Measurements from ENCODE around the gene NKX1-2. TPM values are rescaled to one million over a fixed set of nuclear protein-coding genes. Genes with fewer than 3 reads are reported as not detected.
"Not testable (repeated sequence)": the region's sequence is repeated elsewhere in the genome, so short reads cannot be mapped to it uniquely, and the experiment has no call there.

The NKX1-2 gene
- total RNA-seq, 1 donor from 2014 or later, result 0.77 TPM

DNA sequence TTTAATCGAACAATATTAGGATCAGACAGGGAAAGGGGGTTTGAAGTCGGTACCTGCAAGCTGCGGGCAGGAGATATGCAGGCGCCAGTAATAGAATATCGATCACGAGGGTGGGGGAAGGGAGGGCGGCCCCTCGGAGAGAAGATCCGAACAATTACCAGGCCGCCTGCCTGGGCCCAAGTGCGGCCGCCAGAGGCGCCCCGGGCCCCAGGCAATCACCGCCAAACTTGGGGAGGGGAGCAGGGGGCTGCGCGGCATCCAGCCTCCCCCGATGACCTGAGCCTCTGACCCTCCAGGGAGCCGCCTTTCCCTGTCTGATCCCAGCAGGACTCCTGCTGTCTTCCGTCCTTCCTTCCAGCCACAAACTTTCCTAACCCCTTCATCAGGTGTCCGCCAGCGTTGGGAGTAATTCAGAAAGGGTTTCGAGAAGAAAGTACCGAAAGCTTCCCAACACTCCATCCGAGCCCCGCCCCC, 1.1 kb downstream of the NKX1-2 start:
- no peaks in the 10 kb centered on the region for H3K36me3 Mint-ChIP-seq (ENCODE audit: low read depth, unreplicated experiment)
- peaks cover 24% of the 10 kb centered on the region for H3K27me3 Mint-ChIP-seq (ENCODE audit: unreplicated experiment)
- TF ChIP-seq, protein P1, sequence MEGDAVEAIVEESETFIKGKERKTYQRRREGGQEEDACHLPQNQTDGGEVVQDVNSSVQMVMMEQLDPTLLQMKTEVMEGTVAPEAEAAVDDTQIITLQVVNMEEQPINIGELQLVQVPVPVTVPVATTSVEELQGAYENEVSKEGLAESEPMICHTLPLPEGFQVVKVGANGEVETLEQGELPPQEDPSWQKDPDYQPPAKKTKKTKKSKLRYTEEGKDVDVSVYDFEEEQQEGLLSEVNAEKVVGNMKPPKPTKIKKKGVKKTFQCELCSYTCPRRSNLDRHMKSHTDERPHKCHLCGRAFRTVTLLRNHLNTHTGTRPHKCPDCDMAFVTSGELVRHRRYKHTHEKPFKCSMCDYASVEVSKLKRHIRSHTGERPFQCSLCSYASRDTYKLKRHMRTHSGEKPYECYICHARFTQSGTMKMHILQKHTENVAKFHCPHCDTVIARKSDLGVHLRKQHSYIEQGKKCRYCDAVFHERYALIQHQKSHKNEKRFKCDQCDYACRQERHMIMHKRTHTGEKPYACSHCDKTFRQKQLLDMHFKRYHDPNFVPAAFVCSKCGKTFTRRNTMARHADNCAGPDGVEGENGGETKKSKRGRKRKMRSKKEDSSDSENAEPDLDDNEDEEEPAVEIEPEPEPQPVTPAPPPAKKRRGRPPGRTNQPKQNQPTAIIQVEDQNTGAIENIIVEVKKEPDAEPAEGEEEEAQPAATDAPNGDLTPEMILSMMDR (IDR thresholded peaks at IDR 0.05; ENCODE audit: unreplicated experiment), result peak; percentile 19
- peak overlapping the region; percentile 52 for H3K4me3 Mint-ChIP-seq (ENCODE audit: unreplicated experiment)
- DNase-seq (ENCODE audit: low spot score), result peak; percentile 33
- peaks cover 27% of the 10 kb centered on the region for H3K4me1 Mint-ChIP-seq (ENCODE audit: unreplicated experiment)
- H3K9me3 Mint-ChIP-seq (ENCODE audit: unreplicated experiment), result no peaks in the 10 kb centered on the region
- no peak overlapping the region for H3K27ac Mint-ChIP-seq (ENCODE audit: unreplicated experiment)

DNA sequence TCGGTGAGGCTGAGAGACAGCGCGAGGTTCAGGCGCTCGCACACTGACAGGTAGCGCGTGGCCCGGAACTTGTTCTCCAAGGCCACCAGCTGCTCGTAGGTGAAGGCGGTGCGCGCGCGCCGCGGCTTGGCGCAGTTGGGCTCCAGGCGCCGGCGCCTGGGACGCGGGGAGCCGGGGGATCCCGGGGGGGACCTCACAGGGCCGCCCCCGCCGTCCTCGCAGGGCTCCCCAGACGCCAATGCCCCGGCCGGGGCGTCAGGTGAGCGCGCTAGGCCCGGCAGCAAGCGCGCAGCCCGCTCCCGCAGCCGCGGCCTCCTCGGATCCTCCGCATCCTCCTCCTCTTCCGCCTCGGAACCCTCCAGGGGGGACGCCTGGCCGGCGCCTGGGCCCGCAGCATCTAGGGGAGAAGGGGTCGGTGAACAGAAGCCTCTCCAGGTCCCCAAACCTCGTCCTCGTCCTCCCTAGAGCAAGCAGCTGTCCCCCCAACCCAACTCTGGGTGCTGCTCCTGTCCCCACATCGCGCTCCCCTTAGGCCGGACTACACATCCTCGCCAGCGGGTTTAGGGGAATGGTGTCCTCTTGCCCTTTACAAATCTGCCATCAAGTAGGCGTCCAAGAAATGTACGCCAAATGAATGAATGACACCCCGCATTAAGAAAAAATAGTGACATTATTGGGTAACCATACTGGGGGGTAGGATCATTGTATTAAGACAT, 1.9 kb downstream of the NKX1-2 start:
- DNase-seq (ENCODE audit: low spot score), result no peak
- TF ChIP-seq, protein P1 (IDR thresholded peaks at IDR 0.05; ENCODE audit: unreplicated experiment), result no peak

DNA sequence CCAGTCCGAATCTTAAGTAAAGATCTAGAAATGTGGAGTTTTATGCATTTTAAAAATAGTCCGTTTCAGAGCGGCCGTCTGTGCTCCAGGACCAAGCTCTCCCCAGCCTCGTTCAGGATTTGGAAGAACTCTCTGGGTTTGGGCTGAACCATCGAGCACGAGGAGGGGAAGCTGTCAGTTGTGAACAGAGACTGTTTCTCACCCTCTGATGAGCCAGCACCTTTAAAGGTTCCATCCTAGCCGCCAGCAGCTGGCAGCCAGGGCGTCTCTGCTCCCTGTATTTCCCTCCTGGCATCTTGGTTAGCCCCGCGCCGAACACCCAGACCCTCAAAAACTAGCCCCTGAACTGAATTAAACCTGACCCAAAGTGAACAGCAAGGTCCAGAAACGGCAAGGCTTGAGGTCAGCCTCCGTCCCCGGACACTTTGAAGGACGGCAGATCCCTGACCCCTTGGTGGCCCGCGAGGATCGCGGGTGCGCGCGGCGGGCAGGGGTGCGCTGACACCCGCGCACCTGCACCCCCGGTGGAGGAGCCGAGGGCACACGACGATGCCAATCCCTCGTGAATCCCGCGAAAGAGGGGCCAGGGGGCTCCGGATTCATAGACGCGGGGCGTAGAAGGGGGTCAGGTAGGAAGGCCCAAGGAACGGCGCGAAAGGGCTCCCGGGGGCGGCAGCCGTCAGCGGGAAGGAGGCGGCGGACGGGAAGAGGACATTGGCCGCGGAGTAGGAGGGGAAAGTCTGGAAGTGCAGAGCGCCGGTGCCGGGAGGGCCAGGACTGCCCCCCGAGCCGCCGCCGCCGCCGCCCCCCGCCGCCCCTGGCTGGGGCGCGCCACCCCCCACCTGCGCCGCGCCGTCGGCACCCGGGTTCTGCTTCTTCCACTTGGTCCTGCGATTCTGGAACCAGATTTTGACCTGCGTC, 2.7 kb downstream of the NKX1-2 start:
- Mint-ChIP-seq H3K27ac (ENCODE audit: unreplicated experiment) (no peak overlapping the region), H3K27me3 (ENCODE audit: unreplicated experiment) (peaks cover 24% of the 10 kb centered on the region), H3K4me1 (ENCODE audit: unreplicated experiment) (peaks cover 26% of the 10 kb centered on the region), H3K4me3 (ENCODE audit: unreplicated experiment) (peak overlapping the region; percentile 69), H3K9me3 (ENCODE audit: unreplicated experiment) (no peaks in the 10 kb centered on the region), H3K36me3 (ENCODE audit: low read depth, unreplicated experiment) (no peaks in the 10 kb centered on the region)
- TF ChIP-seq, protein P1 (IDR thresholded peaks at IDR 0.05; ENCODE audit: unreplicated experiment), result no peak
- DNase-seq (ENCODE audit: low spot score), result no peak

More for the DNA sequence above, 1.9 kb downstream of the NKX1-2 start:
- H3K27ac Mint-ChIP-seq (ENCODE audit: unreplicated experiment), result no peak overlapping the region
- H3K27me3 Mint-ChIP-seq (ENCODE audit: unreplicated experiment), result peaks cover 24% of the 10 kb centered on the region
- H3K36me3 Mint-ChIP-seq (ENCODE audit: low read depth, unreplicated experiment), result no peaks in the 10 kb centered on the region
- H3K4me1 Mint-ChIP-seq (ENCODE audit: unreplicated experiment), result peaks cover 26% of the 10 kb centered on the region
- peak overlapping the region; percentile 84 for H3K4me3 Mint-ChIP-seq (ENCODE audit: unreplicated experiment)
- H3K9me3 Mint-ChIP-seq (ENCODE audit: unreplicated experiment), result no peaks in the 10 kb centered on the region

GRCh38 chr10:124441694-124442093, 8.1 kb downstream of the NKX1-2 start:
- DNase-seq (ENCODE audit: low spot score); H3K9me3 Mint-ChIP-seq (ENCODE audit: unreplicated experiment); H3K27me3 Mint-ChIP-seq (ENCODE audit: unreplicated experiment); H3K4me1 Mint-ChIP-seq (ENCODE audit: unreplicated experiment); H3K4me3 Mint-ChIP-seq (ENCODE audit: unreplicated experiment); H3K36me3 Mint-ChIP-seq (ENCODE audit: low read depth, unreplicated experiment); H3K27ac Mint-ChIP-seq (ENCODE audit: unreplicated experiment): not testable (repeated sequence)

DNA sequence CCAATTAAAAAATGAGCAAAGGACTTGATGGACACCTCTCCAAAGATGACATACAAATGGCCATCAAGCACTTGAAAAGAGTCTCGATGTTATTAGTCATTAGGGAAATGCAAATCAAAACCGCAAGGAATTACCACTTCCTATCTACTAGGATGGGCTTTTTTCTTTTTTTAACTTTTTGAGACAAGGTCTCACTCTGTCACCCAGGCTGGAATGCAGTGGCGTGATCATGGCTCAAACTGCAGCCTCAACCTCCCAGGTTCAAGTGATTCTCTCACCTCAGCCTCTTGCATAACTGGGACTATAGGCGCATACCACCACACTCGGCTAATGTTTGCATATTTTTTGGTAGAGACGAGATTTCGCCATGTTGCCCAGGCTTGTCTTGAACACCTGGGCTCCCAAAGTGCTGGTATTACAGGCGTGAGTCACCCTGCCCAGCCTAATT, 13.6 kb downstream of the NKX1-2 start:
- TF ChIP-seq, protein P1 (IDR thresholded peaks at IDR 0.05; ENCODE audit: unreplicated experiment), result no peak
- Mint-ChIP-seq H3K27ac (ENCODE audit: unreplicated experiment) (no peak overlapping the region), H3K4me1 (ENCODE audit: unreplicated experiment) (no peaks in the 10 kb centered on the region), H3K4me3 (ENCODE audit: unreplicated experiment) (no peak overlapping the region), H3K27me3 (ENCODE audit: unreplicated experiment) (no peaks in the 10 kb centered on the region), H3K36me3 (ENCODE audit: low read depth, unreplicated experiment) (no peaks in the 10 kb centered on the region), H3K9me3 (ENCODE audit: unreplicated experiment) (no peaks in the 10 kb centered on the region)
- no peak for DNase-seq (ENCODE audit: low spot score)

GRCh38 chr10:124435683-124436082, 14.2 kb downstream of the NKX1-2 start:
- H3K4me1 Mint-ChIP-seq (ENCODE audit: unreplicated experiment); H3K4me3 Mint-ChIP-seq (ENCODE audit: unreplicated experiment); H3K9me3 Mint-ChIP-seq (ENCODE audit: unreplicated experiment); H3K27me3 Mint-ChIP-seq (ENCODE audit: unreplicated experiment); H3K36me3 Mint-ChIP-seq (ENCODE audit: low read depth, unreplicated experiment); H3K27ac Mint-ChIP-seq (ENCODE audit: unreplicated experiment); DNase-seq (ENCODE audit: low spot score): not testable (repeated sequence)
